ENCODE results near the gene HSPH1. TPM values are rescaled to one million over a fixed set of nuclear protein-coding genes. Genes with fewer than 3 reads are reported as not detected.

HSPH1 gene
- total and polyA plus RNA-seq, 2 of the 13 experiments (the other 11 are each of a cell fraction or from before 2014, with no cell fraction given): 13.0 to 62.9 TPM

DNA sequence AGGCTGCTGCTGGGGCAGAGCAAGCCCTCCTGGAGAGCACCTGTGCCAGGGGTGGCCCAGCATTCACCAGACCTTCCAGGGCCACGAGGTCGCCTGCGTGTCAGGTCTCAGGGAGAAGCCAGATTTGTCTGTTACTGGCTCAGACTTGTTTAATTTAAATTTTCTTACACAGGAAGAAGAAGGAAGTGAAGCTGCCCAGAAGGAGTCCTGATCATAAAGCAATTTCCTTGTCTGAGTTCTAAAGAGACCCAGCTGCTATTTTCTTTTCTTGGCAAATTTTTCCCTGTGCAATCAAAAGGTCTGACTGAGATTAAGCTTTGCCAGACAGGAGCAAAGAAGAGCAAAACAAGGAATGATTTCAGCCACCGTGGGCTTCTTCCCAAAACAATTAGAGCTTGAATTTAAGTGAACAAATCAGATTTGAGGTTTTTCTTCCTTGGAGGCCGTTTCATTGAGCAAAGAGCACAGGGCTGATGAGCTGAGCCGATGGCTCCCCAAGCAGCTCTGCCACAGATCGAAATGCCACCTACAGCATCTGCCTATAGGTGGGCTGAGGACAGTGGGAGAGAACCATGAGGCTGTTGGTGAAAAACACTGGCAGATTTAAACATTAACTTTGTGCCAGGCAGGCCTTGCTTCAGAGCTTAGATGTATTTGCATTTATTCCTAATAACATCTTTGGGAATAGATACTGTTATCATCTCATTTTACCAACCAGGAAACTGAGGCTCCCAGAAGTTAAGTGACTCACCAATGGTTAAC lies 40.1 kb downstream of the HSPH1 start:
- intact Hi-C loops (cut with micrococcal nuclease; ENCODE audit: unreplicated experiment): no loop called here
- CTCF ChIA-PET (ENCODE audit: low intra/inter-chr PET ratio, low total read pairs): no interaction called here
- H3K36me3 ChIP-seq (replicated peaks in 1 of 2; ENCODE audit: control insufficient read depth in 1 of 2, insufficient read depth in 2 of 2, low read length in 2 of 2): no peaks in the 10 kb centered on the region
- BruUV-seq (replicated peaks): no TSS peak
- FAIRE-seq: no peak
- H2AFZ ChIP-seq (ENCODE audit: low read length): no peak overlapping the region
- no peak overlapping the region for H3K4me2 ChIP-seq (ENCODE audit: low read depth, low read length)
- H3K9me3 ChIP-seq (ENCODE audit: low read length): no peaks in the 10 kb centered on the region
- H3K9ac ChIP-seq (ENCODE audit: insufficient read depth, low read depth, low read length): no peak overlapping the region
- no peak for ATAC-seq
- in situ Hi-C loops (cut with HindIII; ENCODE audit: extremely low pct_ligation_motif_present, low pct_unique_long_range_greater_than_20kb): no loop called here
- H3K27me3 ChIP-seq (ENCODE audit: control insufficient read depth in 1 of 2, insufficient read depth in 2 of 2, low read length in 2 of 2): peaks cover 1 to 25% of the 10 kb centered on the region in 2 experiments; a peak in 3 of 5 replicates
- H3K79me2 ChIP-seq (ENCODE audit: insufficient read depth, low read length): no peaks in the 10 kb centered on the region
- no peak overlapping the region for H3K4me3 ChIP-seq (replicated peaks in 1 of 3; ENCODE audit: insufficient read depth in 1 of 3, low read depth in 2 of 3, low read length in 3 of 3)
- peaks cover 10% of the 10 kb centered on the region for H3K4me1 ChIP-seq (ENCODE audit: insufficient read depth, low read length)
- H3K27ac ChIP-seq (ENCODE audit: extremely low read length, insufficient read depth, low read length): no peak overlapping the region
- no peaks in the 10 kb centered on the region for H4K20me1 ChIP-seq (ENCODE audit: insufficient read depth, low read length)
- TF ChIP-seq ZNF724P (CRISPR knock-in tag; IDR thresholded peaks at IDR 0.05; ENCODE audit: borderline replicate concordance) (no peak), SNAPC5 (CRISPR knock-in tag; IDR thresholded peaks at IDR 0.05; ENCODE audit: borderline replicate concordance) (no peak), HNRNPUL1 (IDR thresholded peaks at IDR 0.05; ENCODE audit: low read depth, low read length) (no peak), KIAA2018 (CRISPR knock-in tag; IDR thresholded peaks at IDR 0.05; ENCODE audit: borderline replicate concordance) (no peak), POLR2AphosphoS5 (IDR thresholded peaks at IDR 0.05; ENCODE audit: low read depth, low read length) (no peak), ZNF563 (CRISPR knock-in tag; IDR thresholded peaks at IDR 0.05) (no peak), WIZ (CRISPR knock-in tag; IDR thresholded peaks at IDR 0.05) (no peak), ZNF773 (CRISPR knock-in tag; IDR thresholded peaks at IDR 0.05; ENCODE audit: borderline replicate concordance) (no peak)
- TF ChIP-seq, protein P1, sequence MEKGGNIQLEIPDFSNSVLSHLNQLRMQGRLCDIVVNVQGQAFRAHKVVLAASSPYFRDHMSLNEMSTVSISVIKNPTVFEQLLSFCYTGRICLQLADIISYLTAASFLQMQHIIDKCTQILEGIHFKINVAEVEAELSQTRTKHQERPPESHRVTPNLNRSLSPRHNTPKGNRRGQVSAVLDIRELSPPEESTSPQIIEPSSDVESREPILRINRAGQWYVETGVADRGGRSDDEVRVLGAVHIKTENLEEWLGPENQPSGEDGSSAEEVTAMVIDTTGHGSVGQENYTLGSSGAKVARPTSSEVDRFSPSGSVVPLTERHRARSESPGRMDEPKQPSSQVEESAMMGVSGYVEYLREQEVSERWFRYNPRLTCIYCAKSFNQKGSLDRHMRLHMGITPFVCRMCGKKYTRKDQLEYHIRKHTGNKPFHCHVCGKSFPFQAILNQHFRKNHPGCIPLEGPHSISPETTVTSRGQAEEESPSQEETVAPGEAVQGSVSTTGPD (CRISPR knock-in tag; IDR thresholded peaks at IDR 0.05): no peak
- TF ChIP-seq, protein P2, sequence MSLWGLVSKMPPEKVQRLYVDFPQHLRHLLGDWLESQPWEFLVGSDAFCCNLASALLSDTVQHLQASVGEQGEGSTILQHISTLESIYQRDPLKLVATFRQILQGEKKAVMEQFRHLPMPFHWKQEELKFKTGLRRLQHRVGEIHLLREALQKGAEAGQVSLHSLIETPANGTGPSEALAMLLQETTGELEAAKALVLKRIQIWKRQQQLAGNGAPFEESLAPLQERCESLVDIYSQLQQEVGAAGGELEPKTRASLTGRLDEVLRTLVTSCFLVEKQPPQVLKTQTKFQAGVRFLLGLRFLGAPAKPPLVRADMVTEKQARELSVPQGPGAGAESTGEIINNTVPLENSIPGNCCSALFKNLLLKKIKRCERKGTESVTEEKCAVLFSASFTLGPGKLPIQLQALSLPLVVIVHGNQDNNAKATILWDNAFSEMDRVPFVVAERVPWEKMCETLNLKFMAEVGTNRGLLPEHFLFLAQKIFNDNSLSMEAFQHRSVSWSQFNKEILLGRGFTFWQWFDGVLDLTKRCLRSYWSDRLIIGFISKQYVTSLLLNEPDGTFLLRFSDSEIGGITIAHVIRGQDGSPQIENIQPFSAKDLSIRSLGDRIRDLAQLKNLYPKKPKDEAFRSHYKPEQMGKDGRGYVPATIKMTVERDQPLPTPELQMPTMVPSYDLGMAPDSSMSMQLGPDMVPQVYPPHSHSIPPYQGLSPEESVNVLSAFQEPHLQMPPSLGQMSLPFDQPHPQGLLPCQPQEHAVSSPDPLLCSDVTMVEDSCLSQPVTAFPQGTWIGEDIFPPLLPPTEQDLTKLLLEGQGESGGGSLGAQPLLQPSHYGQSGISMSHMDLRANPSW (CRISPR knock-in tag; IDR thresholded peaks at IDR 0.05; ENCODE audit: borderline replicate concordance): no peak
- POLR2A ChIA-PET: no interaction called here
- WGBS (ENCODE audit: low lambda C conversion rate): 5% methylated on average over 4 of the region's 7 CpGs
- DNase-seq (ENCODE audit: low spot score): no peak

Data from HepG2 (cell line).